Suprapubic skin (tissue), 4 donors: ENCODE data around the gene GPATCH3.

Experiments used
- CTCF ChIP-seq, 2 donors: fragments of 200-600 bp in 1 of 2; fragments of 450-650 bp in 1 of 2; sonication (generic) in 1 of 2; IDR thresholded peaks; one replicate each; pipeline ENCODE4 v1.5.1; 2016 to 2019; ENCODE audit warnings: antibody characterized with exemption in 2 of 2, mild to moderate bottlenecking in 1 of 2, moderate library complexity in 1 of 2
- EP300 ChIP-seq: sonication (generic); formaldehyde crosslinking; IDR thresholded peaks from one replicate; pipeline ENCODE4 v1.6.1; 2017; ENCODE audit warnings: antibody characterized with exemption
- POLR2AphosphoS5 ChIP-seq, 3 donors: sonication (generic); formaldehyde crosslinking; IDR thresholded peaks; one replicate each; pipeline ENCODE4 v1.6.1; 2017; ENCODE audit warnings: antibody characterized with exemption in 3 of 3

- TF ChIP-seq CTCF (IDR thresholded peaks at IDR 0.05) (no peak), POLR2AphosphoS5 (IDR thresholded peaks at IDR 0.05) (no peak), EP300 (no peak)
Measured at GRCh38 chr1:26915204-26915842, 15.1 kb upstream of the GPATCH3 start.
